HG03175 (cell line): ENCODE data around the gene PVRIG.
"Not testable (repeated sequence)": the region's sequence is repeated elsewhere in the genome, so short reads cannot be mapped to it uniquely, and the experiment has no call there.

ENCODE experiments used
- ATAC-seq: cut with Tn5 transposase; IDR thresholded peaks from one replicate; pipeline ENCODE4 v1.9.1; 2021; ENCODE audit warnings: mild to moderate bottlenecking, moderate library complexity; ENCODE audit not compliant: unreplicated experiment

The PVRIG gene

DNA sequence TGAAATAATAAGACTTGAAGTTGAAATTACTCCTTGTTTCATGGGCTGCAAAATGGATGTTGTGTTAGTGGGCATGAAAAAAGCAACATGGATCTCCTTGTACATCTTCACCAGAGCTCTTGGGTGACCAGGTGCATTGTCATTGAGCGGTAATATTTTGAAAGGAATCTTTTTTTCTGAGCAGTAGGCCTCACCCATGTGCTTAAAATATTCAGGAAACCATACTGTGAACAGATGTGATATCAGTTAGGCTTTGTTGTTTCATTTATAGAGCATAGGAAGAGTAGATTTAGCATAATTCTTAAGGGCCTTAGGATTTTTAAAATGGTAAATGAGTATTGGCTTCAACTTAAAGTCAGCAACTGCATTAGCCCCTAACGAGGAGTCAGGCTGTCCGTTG is 26.8 kb upstream of the PVRIG start:
- no peak for ATAC-seq

DNA sequence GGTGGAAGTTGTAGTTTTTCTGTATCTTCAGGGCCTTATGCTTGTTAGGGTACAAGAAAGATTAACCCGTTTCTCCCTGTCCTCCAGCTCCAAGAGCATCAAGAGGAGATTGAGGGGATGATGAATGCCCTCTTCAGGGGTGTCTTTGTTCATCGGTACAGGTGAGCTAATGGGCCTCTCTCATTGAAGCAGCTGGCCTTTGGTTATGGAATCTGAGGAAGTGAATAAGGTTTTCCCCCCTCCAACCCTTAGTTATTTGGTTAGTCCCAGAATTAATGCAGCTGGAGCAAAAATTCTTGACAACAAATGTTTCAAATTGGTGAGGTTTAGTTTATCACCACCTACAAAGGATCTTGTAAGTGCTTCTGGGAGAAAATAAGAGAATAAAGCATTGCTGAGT is 24.5 kb upstream of the PVRIG start:
- ATAC-seq = no peak

DNA sequence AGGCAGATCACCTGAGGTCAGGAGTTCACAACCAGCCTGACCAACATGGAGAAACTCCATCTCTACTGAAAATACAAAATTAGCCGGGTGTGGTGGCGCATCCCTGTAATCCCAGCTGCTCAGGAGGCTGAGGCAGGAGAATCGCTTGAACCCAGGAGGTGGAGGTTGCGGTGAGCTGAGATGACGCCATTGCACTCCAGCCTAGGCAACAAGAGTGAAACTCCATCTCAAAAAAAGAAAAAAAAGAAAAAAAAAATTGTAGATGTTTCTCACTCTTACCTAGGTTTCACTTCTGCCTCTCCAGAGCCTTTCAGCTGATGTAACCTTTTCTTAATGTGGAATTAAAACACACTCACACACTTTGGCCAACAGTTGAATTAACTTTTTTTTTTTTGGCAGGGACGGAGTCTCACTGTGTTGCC is 23.8 kb upstream of the PVRIG start:
- ATAC-seq = not testable (repeated sequence)

DNA sequence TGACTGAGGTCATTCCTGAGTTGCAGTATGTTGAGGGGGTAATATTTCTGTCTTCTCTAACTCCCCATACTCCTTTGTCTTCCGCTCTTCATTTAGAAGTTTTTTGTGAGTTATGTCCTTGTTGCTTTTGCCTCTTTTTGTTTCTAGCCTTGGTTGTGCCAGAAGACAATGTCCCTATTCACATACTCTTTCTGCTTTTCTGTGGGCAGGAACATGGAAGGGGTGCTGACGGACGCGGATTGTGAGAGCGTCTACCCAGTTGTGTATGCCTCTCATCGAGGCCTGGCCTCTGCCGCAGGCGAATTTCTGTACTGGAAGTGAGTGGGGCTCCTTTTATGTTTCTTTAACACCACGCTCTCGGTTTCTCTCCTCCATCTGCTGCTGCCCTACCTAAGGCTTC is 21.5 kb upstream of the PVRIG start:
- no peak for ATAC-seq

DNA sequence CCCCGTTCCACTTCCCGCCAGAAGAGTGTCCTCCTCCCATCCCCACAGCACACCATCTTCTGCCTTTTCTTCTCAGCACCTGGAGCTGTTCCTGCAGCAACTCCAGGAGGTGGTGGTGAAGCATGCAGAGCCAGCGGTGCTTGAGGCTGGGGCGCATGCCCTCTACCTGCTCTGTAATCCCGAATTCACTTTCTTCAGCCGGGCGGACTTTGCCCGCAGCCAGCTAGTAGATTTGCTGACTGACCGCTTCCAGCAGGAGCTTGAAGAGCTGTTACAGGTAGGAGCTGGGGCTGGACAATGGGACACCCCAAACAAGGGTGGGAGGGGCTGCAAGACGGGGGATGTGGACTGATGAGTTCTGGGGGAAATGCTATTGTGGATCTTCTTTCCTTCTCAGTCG is 19.1 kb upstream of the PVRIG start:
- ATAC-seq = no peak

DNA sequence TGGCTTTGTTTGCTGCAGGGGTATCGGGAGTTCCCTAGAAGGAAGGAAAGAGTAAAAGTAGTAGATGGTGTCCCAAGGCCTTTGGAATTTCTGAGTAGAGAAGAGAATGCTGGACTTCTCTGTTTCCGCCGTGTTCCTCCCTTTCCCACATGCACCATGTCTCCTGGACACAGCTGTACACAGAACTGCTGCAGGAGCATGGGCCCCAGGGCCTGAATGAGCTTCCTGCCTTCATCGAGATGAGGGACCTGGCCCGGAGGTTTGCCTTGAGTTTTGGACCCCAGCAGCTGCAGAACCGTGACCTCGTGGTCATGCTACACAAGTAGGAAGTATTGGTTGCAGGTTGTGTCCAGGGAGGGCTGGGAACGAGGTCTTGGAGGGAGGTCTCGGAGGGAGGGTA is 15.3 kb upstream of the PVRIG start:
- no peak for ATAC-seq

DNA sequence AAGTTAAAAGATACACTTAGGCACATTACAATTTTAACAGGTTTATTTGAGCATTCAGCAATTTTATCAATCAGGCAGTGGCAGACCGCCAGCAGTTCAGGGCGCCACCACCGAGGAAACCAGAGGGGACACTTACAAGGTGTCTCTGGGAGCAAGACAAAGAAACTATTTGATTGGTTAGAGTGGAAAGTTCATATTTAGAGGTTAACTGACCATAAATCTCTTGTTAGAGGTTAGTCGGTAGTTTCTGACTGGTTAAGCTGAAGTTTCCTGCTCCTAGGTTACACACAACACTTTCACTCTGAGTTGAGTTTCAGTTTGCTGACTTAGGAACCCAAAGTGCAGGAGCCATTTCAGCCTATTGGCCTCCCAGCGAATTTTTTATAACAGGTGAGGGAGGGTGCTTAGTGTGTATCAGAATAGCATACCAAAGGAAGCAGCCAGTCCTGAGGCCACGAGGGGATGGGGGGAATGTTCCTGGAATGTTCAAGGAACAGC is 10.8 kb upstream of the PVRIG start:
- ATAC-seq = peak; percentile 84

DNA sequence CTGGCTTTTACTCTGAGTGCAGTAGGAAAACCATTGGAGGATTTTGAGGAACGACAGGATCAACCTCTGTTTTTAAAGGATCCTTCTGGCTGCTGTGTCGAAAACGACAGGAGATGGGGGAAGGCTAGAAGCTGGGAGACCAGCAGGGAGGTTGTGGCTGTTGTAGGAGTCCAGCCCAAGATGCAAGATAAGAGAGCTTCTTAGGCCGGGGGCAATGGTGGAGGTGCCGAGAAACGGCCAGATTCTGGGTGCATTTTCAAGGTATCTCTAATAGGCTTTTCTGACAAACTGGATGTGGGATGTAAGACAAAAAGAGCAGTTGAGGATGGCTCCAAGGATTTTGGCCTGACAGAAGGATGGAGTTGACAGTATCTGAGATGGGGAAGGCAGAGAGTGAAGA is 10.3 kb upstream of the PVRIG start:
- ATAC-seq = no peak

DNA sequence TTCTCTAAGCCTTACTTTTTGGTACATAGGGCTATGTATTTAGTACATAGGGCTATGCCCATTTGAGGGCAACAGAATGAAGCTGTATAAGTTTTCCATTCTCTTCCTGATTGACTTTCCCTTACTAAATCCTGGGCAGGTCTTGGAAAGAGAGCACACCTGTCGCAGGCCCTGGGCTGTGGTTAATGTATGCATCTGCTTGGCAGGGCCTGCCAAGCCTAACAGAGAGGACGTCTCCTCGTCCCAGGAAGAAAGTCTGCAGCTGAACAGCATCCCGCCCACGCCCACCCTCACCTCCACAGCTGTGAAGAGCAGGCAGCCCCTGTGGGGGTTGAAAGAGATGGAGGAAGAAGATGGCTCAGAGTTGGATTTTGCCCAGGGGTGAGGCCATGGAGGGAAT is 8.9 kb upstream of the PVRIG start:
- no peak for ATAC-seq

DNA sequence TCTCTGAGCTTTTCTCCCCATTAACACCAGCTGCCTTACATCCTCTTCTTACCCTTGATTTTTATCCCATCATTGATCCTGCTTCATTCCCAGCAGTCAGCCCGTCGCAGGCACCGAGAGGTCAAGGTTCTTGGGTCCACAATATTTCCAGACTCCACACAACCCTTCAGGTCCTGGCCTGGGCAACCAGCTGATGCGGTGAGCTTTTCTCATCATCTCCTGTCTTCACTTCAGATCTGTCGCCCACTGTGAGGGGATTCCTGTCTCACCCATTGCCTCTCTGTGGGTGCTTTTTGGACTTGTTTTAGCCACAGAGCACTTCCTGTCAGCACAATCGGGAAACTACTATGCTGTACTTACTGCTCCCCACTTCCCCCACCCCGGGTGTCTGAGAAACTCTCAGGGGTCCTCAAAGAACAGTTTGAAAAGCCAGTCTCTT is 8.4 kb upstream of the PVRIG start:
- no peak for ATAC-seq

DNA sequence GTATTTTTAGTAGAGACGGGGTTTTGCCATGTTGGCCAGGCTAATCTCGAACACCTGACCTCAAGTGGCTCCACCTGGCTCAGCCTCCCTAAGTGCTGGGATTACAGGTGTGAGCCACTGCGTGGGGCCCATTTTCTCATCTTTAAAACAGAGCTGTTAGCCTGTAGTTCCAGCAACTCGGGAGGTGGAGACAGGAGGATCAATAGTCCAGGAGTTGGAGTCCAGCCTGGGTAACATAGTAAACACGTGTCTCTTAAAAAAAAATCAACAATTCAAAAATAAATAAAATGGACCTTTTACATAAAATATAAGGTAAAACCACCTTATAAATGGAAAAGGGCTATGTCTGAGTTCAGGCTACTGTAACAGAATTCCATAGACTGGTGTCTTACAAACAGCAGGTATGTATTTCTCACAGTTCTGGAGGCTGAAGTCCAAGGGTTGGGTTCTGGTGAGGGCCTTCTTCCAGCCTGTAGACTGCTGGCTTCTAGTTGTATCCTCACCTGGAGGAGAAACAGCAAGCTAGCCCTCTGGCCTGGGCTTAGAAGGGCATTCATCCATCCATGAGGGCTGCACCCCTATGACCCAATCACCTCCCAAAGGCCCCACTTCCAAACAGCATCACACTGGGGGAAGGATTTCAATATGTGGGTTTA is 7.0 kb upstream of the PVRIG start:
- no peak for ATAC-seq

DNA sequence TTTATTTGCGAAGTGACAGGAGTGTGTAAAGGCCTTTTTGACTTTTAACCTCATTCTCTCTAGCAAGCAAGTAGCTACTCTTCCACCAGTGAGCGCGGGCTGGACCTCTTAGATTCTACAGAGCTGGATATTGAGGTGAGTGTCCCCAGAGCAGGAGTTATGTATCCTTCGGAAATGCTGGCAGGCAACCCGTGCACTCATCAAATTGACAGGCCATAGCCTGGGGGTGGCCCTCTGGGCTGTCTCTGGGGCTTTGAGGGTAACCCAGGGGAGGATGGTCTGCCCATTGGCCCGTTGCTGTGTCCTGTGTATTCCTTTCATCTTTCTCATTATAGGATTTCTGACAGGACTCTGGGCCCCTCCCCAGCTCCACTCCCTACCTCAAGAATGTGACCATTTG is 6.1 kb upstream of the PVRIG start:
- ATAC-seq = no peak

DNA sequence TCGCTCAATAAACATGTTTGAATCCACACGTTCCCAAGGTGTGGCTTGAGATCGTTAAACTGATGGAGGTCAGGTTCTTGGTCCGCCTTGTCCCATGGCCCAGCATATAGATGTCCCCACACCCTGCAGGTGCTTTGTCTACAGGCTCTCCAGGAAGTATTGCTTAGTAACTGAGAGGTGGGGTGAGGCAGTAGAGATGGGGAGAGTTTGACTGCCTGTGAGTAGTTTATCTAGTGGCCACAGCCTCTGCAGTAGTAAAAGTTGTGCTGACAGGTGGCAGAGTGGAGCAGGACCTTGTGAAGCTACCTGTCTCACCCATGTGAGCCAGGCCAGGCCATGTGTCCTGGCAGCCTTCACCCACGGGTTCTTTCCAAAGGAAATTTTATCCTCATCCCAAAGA is 5.4 kb upstream of the PVRIG start:
- not testable (repeated sequence) for ATAC-seq

DNA sequence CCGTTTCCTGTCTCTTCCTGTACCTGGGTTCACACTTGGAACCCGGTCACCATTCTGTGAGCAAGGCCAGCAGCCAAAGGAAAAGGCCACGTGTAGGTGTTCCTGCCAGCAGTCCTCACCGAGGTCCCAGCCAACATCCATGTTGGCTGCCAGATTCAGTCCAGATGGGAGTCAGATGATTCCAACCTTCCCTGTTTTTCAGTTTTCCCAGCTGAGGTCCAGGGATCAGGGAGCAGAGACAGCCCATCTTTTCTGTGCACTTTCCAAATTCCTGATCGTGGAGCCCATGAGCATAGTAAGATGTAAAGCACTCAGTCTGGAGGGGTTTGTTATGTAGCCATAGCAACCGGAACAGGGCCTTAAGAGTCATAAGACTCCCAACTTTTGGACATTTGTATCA is 3.9 kb upstream of the PVRIG start:
- ATAC-seq = no peak

DNA sequence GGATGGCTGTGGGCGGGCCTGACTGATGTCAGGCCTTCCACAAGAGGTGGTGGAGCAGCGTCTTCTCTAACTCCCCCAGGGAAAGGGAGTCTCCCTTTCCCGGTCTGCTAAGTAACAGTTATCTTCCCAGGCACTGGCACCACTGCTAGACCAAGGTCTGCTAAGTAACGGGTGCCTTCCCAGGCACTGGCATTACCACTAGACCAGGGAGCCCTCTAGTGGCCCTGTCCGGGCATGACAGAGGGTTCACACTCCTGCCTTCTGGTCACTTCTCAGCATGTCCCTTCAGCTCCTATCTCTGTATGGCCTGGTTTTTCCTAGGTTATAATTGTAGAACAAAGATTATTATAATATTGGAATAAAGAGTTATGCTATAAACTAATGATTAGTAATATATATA is 1.8 kb upstream of the PVRIG start:
- ATAC-seq = peak; percentile 5

DNA sequence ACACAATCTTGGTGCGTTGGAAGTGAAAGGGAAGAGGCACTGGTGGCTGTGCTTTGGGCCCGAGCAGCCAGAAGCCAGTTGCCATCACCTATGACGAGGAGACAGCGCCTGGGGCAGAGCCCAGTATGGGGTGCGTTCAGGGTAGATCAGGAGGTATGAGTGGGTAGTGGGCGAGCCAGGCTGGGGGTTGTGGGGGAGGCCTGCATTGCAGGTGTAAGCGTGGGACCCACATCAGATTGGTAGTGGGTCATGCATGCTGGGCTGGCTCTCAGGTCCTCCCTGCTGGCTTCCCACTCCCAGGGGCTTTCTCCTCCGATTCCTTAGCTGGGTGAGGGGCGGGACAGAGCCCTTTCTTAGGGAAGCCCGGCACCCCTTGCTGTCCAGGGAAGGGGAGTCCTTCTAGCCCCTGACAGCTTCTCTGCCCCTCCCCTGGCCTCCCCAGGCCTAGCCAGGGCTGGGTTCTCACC is 445 bp upstream of the PVRIG start:
- ATAC-seq = no peak

DNA sequence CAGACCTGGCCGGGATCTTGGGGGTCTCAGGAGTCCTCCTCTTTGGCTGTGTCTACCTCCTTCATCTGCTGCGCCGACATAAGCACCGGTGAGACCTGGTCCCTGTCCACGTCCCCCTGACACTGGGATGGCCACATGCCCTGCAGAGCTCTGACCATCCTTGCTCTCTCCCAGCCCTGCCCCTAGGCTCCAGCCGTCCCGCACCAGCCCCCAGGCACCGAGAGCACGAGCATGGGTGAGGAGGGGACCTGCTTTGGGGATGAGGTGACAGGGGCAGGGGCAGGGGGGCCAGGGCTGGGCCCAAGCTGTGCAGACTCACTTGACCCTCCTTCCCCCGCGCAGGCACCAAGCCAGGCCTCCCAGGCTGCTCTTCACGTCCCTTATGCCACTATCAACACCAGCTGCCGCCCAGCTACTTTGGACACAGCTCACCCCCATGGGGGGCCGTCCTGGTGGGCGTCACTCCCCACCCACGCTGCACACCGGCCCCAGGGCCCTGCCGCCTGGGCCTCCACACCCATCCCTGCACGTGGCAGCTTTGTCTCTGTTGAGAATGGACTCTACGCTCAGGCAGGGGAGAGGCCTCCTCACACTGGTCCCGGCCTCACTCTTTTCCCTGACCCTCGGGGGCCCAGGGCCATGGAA is 959 bp downstream of the PVRIG start:
- peak; percentile 15 for ATAC-seq

DNA sequence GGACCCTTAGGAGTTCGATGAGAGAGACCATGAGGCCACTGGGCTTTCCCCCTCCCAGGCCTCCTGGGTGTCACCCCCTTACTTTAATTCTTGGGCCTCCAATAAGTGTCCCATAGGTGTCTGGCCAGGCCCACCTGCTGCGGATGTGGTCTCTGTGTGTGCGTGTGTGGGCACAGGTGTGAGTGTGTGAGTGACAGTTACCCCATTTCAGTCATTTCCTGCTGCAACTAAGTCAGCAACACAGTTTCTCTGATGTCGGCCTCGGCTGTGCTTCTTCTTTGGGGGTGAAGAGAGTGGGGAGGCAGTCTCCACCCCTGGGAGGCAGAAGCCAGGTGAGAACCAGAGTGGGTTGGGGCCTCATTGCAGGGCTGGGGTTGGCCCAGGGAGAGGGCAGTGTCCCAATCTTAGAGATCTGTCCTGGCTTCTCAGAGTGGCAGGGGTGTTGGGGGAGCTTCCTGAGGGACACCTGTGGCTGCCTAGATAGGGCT is 1.5 kb downstream of the PVRIG start:
- ATAC-seq = peak; percentile 60

DNA sequence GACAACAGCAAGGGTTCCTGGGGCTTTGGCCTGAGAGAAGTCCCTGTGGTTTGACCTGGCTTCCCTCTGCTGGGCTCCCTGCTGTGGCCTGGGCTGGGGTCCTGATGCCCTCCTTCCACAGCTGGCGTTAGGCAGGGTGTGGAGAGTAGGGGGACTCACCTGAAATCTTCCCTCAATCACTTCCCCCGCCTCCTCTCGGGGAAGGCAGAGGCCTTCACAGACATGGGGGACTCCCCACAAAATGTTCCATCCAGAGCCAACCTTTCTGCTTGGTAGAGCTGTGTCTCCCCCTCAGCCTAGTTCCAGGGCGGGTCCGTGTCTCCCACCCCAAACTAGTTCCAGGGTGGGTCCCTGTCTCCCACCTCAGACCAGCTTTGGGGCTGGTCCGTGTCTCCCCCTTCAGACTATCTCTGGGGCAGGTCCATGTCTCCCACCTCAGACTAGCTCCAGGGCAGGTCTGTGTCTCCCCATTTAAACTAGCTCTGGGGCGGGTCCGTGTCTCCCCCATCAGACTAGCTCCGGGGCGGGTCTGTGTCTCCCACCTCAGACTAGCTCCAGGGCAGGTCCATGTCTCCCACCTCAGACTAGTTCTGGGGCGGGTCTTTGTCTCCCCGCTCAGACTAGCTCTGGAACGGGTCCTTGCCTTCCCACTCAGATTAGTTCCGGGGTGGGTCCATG is 2.2 kb downstream of the PVRIG start:
- ATAC-seq = no peak

DNA sequence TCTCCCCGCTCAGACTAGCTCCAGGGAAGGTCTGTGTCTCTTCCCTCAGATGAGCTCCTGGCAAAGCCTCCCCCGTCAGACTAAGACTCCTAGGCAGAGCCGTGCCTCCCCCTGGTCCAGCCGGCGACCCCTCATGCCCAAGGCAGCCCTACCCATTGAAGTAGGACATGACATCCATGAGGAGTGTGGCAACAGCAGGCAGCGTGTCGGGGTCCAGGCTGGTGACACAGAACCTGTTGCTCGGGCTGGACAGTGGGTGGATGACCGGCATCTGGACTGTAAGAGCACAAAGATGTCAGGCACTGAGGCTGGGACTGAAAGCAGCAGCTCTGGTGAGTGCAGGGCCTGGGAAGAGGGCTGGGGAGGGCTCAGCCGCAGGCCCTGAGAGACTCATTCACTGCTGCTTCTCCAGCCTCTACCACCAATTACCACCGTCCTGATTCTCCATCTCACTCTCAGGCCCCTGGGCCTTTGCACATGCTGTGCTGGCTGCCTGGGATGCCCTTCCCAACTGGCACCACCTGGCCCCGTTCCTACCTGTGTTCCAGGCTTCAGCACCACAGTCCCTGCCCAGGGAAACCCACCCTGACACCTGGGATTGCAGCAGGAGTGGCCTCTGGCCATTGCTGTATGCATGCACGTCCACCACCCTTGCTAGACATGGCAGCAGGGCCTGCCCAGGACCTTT is 2.8 kb downstream of the PVRIG start:
- ATAC-seq = no peak

DNA sequence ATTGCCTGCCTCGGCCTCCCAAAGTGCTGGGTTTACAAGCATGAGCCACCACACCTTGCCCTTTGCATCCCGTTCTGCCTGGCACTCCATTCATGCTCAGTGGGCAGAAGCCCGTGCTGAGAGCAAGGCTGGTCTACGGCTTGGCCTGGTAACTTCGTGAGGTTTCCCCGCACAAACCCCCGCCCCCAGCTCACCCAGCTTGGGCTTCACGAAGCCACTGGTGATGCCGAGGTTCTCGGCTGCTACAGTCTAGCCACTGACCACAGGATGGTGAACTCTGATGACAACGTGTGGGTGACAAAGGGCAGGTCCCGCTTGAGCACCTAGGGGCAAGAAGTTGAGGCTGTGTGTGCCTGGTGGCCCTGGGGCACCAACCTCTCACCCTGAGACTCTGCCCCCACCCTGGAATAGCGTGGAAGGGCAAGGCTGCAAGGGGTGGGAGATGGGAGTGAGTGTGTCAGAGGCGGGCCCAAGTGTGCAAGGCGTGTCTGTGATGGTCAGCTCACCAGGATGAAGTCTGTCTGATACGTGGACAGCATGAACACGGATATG is 3.7 kb downstream of the PVRIG start:
- not testable (repeated sequence) for ATAC-seq
